ENCODE data around the gene GNG14. TPM values are rescaled to one million over a fixed set of nuclear protein-coding genes. Genes with fewer than 3 reads are reported as not detected.
"Not testable (repeated sequence)": the region's sequence is repeated elsewhere in the genome, so short reads cannot be mapped to it uniquely, and the experiment has no call there.

The GNG14 gene
- total RNA-seq, 1 donor from 2014 or later, result not detected

DNA sequence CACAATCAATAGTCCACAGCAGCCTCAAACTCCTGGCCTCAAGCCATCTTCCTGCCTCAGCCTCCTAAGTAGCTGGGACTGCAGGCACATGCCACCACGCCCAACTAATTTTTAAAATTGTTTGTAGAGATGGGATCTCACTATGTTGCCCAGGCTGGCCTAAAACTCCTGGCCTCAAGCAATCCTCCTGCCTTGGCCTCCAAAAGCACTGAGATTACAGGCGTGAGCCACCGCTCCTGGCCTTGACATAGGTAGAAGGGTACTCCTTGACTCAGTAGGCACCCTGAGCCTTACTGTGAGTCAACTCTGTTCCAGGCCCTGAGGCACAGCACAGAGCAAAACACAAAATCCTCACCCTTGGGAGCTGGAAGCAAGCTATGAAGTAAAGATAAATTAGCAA is 28.1 kb downstream of the GNG14 start:
- intact Hi-C loops (cut with DNase I), result no loop called here
- ATAC-seq, result no peak
- DNase-seq (ENCODE audit: low spot score), result no peak

DNA sequence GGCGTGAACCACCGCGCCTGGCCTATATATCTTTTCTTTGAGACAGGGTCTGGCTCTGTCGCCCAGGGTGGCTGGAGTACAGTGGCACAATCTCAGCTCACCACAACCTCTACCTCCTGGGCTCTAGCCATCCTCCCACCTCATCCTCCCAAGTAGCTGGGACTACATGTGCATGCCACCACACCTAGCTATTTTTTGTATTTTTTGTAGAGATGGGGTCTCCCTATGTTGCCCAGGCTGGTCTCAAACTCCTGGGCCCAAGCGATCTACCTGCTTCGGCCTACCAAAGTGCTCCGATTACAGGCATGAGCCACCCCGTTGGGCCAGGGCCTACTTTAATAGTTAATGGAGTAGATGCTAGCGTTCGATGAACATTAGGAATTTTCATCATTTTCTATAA is 32.5 kb downstream of the GNG14 start:
- no peak for DNase-seq (ENCODE audit: low spot score)
- ATAC-seq, result no peak
- intact Hi-C loops (cut with DNase I), result no loop called here

DNA sequence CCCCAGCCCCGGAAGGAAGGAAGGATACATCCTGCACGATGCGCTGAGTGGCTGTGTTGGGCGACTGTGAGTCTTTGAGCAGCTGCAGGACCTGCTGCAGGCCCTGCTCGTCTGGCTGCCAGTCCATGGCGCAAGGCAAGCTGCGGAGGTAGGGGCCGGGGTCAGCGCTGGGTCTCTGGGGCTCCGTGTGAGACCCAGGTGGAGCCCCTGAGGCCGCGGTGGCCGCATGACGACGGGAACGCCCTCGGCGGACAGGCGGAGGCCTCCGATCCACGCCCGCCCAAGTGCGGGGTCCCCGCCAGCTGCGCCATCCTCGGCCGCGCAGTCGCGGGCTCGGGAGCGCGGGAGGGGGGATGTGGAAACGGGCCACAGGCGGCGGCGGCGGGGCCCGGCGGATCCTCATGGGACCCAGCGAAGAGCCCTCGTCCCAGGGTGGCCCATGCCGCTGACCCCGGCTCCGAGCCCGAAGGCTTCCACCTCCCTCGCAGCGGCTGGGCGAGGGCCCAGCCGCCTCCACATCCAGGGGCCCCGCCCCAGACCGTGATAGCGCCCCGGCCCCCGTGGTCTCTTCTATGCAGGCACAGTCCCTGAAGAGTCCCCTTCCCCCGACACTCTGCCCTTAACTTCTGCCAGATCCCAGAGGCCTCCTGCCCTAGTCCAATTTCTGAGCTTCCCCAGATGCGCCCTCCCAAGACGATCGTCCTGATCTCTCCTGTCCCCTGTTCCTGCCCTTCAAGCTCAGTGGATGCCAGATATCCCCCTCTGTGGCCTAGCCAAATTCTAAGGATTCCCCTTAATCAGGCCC is 33.3 kb downstream of the GNG14 start:
- ATAC-seq, result no peak
- intact Hi-C loops (cut with DNase I), result no loop called here
- DNase-seq (ENCODE audit: low spot score), result no peak

DNA sequence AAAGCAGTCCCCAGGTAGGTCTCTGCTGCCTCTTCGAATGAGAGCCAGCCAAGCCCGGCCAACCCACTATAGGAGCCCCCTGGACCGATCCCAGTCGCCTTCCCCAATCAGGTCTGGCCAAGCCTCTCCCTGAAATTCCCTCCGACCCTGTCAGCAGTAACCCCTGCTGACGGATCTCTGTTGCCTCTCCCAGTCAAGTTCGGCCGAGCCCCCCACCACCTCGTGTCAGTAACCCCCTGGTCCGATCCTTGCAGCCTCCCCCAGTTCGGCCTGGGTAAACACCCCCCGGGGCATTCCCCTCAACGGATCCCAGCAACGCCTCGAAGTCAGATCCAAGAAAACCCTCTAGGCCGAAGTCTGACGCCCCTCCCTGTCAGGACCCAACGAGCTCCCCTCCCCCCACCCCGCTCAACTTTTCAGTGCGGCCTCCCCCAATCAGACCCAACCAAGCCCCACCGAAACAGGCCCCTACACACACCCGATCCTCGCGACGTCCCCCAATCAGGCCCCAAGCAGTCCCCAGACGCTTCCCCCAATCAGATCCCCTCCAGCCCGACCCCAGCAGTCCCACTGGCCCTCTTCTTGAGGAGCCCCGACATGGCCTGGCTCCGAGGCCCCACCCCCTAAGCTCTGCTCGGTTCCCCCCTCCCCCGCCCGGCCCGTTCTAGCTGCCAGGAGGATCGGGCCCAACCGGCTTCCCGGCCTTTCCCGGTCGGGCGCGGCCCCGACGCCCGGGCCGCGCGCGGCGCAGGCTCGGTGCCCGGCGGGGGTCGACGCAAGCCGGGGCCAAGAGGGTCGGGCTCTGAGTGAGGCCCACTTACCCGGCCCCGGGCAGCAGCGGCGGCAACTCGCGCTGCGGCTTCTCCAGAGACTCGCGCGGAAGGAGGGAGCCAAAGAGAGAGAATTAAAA is 34.1 kb downstream of the GNG14 start:
- peak; percentile 81 for DNase-seq (ENCODE audit: low spot score)
- intact Hi-C loops (cut with DNase I), result no loop called here
- ATAC-seq, result peak; percentile 50

DNA sequence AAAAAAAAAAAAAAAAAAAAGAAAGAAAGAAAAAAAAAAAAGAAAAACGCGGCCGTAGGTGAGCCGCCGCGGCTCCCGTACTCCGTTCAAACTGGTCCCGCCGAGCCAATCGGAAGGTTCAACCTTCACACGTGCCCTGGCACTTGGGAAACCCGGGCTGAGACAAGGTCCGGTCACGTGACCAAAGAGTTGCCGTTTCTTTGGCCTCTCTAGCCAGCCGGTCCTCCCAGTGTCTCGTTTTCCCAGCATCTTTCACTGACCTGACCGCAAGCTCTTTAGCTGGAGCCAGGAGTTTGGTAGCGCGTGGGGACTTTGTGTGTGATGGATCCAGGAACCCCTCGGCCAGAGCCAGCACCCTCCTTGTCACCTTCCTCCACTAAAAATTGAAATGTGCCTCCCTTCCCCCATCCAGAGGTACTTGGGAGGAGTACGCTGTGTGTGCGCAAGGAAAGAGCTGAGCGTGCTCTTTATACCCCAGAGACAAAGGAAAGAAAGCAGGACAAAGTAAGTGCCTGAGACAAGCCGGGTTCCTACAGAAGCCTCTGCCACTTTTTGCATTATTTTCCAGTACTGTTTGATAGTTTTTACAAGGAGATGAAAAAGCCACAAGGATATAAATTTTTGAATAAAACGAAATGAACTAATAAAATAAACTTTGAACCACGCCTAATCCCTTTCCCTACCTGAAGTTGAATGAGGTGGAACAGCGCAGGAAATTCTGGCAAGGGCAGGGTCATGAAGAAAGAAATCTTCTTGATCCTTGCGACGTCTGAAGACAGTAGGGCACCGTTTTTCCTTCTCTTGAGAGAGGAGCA is 35.0 kb downstream of the GNG14 start:
- ATAC-seq, result peak; percentile 96
- peak; percentile 97 for DNase-seq (ENCODE audit: low spot score)
- intact Hi-C loops (cut with DNase I), result no loop called here

DNA sequence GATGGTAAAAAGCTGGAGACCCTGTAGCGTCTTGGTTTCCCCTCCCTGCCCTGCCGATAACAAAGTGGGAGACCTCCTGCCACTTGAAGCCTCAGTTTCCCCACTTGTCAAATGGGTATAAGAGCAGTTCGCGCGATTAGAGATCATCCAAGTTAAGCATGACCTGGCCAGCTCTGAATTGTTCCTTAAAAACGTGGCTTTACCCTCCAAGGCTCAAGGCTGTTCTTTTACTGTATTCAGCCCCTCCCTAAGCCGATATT is 35.5 kb downstream of the GNG14 start:
- intact Hi-C loops (cut with DNase I), result no loop called here
- no peak for DNase-seq (ENCODE audit: low spot score)
- no peak for ATAC-seq

DNA sequence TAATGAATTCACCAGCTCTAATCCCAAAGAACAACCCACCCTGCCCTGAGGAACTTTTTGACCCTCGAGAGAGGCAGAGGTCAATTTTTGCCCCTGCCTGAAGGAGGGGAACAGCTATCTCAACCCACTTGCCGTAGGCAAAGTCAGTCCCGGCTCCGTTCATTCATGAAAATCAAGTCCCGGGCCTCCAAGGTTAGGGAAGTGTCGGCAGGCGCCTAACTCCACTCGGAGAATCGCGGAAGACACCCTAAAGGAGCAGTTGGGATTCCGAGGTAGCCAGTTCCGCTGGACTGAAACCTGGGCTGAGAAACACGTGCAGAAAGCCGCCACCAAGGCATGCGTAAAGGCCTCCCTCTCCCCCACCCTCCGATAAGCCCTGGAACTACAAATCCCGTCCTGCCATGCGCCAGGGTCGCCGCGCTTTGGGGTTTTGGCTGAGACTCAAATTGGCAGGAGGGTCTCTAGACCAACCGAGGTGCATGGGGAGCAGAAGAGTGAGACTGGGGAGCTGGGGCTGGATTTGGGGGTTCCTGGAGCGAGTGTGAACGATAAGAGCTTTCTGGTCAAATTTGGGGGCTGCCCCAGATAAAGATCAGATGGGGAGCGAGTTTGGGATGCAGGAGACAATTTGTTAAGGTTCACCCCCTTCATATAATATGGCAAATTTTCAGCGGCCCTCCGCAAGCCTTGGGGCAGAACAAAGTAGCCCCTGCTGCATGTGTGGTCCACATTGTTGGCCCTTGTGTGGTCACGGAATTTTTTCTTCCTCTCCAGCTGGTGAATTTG is 36.0 kb downstream of the GNG14 start, which contains the start of gene TNPO2:
Gene TNPO2, minus strand, starts transcription at position 292 of the 786 bp plus-strand sequence. CDS start 2,955 bp downstream, outside the sequence.
- peak; percentile 66 for ATAC-seq
- intact Hi-C loops (cut with DNase I), result no loop called here
- DNase-seq (ENCODE audit: low spot score), result no peak

DNA sequence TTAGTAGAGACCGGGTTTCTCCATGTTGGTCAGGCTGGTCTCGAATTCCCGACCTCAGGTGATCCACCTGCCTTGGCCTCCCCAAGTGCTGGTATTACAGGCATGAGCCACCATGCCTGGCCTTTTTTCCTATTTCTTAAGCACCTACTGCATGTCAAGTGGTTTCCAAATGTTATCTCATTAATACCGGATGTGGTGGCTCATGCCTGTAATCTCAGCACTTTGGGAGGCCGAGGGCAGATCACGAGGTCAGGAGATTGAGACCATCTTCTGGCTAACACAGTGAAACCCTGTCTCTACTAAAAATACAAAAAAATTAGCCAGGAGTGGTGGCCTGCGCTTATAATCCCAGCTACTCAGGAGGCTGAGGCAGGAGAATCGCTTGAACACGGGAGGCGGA is 37.8 kb downstream of the GNG14 start:
- ATAC-seq; DNase-seq (ENCODE audit: low spot score); intact Hi-C loops (cut with DNase I): not testable (repeated sequence)

DNA sequence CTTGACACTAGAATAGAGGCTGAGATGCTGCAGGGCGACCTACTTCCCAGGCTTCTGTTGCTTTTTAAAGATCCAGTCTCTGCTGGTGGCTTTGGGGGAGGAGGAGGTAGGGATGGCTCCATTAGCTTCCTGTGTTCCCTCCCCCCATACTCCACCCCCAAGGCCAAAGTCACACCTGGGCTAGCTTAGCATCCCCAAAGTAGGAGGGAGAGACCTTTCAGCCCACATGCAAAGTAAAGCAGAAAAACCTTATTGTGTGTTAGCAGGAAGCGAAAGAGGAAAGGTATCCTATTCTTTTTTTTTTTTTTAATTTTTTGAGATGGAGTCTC is 39.2 kb downstream of the GNG14 start:
- intact Hi-C loops (cut with DNase I), result no loop called here
- ATAC-seq (no peak), DNase-seq (ENCODE audit: low spot score) (no peak)

DNA sequence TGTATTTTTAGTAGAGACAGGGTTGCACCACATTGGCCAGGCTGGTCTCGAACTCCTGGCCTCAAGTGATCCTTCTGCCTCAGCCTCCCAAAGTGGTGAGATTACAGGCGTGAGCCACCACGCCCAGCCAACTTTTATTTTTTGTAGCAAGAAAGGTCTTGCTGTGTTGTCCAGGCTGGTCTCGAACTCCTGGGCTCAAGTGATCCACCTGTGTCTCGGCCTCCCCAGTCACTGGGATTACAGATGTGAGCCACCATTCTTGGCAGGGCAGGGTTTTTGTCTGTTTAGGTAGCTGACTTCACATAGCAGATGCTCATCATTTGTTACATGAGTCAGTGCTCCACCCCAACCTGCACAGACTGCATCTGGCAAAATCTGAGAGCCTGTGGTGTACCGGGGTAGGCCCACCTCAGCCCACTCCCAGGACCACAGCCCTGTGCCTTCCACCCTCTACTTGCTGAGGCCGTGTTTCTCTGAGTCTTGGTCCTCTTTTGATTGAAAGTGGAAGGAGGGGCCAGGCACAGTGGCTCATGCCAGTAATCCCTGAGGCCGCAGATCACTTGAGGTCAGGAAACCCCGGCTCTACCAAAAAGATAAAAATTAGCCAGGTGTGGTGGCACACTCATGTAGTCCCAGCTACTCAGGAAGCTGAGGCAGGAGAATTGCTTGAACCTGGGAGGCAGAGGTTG is 40.1 kb downstream of the GNG14 start:
- ATAC-seq (no peak), DNase-seq (ENCODE audit: low spot score) (no peak)
- intact Hi-C loops (cut with DNase I), result no loop called here

DNA sequence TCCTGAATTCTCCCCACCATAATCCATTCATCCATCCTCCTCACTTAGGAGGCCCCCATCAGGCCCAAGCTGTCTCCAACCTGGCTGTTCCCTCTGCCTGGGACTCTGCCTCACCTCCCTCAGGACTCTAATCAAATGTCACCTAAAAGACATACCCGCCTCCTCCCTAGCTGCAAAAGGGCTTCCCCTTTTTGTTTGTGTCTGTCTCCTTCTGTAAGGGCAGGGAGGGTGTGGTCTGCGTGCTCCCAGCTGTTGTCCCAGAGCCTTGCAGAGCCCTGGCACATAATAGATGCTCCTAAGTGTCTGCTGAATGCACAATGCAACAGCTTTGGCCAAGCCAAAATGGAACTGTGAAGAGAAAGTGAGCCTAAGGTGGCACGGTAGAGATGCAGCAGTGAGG is 42.3 kb downstream of the GNG14 start:
- intact Hi-C loops (cut with DNase I), result no loop called here
- ATAC-seq, result no peak
- DNase-seq (ENCODE audit: low spot score), result no peak

DNA sequence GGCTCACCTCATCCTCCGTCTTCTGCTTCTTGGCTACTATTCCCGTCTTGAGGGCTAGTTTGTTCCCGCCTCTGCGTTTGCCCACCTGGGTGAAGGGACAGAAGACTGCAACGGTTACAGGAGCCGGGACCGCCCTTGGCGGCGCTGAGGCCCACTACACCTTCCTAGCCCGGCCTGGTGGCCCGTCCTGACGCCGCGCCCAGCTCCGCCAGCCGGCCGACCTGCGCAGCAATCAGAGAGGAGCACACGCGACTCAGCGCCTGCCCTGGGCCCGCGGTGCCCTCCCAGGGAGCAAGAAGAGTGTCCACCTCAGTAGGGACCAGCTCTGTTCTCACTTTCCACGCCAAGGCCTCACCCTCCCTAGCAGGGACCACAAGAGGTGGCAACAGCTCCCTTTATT is 43.5 kb downstream of the GNG14 start:
- no peak for DNase-seq (ENCODE audit: low spot score)
- intact Hi-C loops (cut with DNase I), result no loop called here
- ATAC-seq, result no peak

DNA sequence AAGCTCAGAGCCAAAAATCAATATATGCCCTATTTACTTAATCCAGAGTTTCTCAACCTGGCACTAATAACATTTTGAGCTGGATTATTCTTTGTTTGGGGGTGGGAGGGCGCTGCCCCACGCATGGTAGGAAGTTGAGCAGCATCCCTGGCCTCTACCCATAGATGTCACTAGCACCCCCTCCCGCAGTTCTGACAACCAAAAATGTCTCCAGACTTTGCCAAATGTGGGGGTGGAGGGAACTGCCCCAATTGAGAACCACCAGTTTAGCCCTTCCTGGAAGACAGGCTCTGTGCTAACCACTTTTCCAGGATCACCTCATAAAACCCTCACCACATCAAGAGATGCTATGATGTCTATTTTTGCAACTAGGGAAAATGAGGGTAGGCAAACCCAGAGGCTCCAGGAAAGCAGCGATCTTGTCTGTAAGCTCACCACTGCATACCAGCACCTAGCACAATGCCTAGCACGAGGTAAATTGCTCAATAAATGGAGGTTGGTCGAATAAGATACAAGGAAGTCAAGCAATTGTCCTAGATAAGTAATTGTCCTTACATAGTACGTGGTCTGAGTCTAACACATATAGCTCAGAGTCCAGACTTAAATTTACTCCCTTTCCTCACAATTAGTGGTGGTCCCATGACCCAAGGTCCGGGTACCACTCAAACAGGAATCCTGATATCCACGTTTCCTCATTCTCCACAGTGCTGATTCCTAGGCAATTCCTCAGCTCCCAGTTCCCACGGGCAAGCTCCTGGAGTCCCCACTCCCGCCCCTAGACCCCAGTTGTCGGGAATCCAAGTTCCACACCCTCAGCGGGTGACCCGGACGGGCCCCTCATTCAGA is 45.8 kb downstream of the GNG14 start:
- intact Hi-C loops (cut with DNase I), result no loop called here

DNA sequence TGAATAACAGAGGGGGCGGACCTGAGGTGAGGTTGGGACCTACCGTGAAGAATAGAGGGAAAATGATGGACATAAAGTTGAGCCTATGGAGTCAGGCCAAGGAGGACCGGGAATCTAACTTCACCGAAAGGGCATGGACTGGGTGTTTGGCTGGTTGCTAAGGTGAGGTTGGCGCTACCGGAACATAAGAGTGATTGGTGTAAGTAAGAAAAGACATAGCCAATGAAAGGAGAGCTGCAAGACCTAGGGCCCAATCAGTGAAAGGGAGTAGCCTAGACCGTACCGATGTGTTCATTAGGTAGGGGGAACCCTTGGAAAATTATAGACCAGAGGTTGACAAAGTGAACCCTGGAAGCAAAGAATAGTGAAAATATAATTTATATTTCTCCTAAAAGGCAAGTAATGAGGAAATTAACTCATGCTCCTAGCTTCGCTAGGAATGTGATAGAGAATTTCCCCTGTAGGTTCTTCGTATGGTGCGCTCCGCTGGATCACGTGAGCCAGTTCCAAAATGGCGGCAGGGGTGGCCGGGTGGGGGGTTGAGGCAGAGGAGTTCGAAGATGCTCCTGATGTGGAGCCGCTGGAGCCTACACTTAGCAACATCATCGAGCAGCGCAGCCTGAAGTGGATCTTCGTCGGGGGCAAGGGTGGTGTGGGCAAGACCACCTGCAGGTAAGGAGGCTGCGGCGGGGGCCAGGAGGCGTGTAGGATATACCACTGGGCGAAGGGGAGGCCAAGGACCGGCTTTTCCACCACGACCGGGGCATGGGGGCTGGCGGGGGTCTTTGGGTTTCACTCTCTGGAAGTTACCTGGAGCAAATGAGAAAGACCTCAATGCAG is 49.4 kb downstream of the GNG14 start, which contains the start of gene GET3:
Gene GET3, plus strand, starts transcription at position 503 of the 840 bp plus-strand sequence. Its CDS starts 9 bp downstream, at position 512.
- intact Hi-C loops (cut with DNase I), result no loop called here
- DNase-seq (ENCODE audit: low spot score), result peak; percentile 87
- ATAC-seq, result peak; percentile 96

More for the DNA sequence above, 45.8 kb downstream of the GNG14 start:
- no peak for DNase-seq (ENCODE audit: low spot score)
- ATAC-seq, result no peak

DNA sequence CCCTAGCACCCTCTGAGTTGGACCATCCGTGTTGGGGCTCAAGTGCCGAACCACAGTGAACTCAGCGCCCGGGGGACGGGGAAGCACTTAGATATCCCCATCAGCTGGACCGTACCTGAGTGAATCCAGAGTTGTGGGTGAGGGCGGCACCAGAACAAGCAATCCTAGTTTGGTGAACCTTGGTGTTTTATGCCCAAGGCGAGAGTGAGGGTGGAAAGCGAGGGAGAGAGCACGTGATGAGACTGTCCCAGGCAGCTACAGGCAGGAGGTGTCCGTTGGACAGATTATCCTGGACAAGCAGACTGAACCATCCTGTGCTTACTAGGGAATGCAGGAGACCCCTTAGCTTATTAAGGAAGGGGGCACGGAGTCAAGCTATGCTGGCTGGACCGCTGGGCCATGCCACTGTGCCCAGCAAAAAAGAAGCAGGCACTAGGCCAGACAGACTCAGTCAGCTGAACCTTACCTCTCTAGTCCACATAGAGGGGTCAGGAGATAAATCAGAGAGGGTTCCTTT is 50.1 kb downstream of the GNG14 start:
- intact Hi-C loops (cut with DNase I), result no loop called here
- ATAC-seq, result no peak

More for the DNA sequence above, 50.1 kb downstream of the GNG14 start:
- DNase-seq (ENCODE audit: low spot score), result no peak

Measured in sciatic nerve (tissue), 2 donors.